HG03571 (cell line): ENCODE data around the gene HLA-DQB2.
"Not testable (repeated sequence)": the region's sequence is repeated elsewhere in the genome, so short reads cannot be mapped to it uniquely, and the experiment has no call there.

Source experiments
- ATAC-seq: cut with Tn5 transposase; IDR thresholded peaks from one replicate; pipeline ENCODE4 v1.9.1; 2021; ENCODE audit not compliant: unreplicated experiment

The HLA-DQB2 gene

GRCh38 chr6:32752580-32752979 is 10.8 kb downstream of the HLA-DQB2 start:
- ATAC-seq: no peak

- not testable (repeated sequence) for ATAC-seq
Measured at GRCh38 chr6:32745649-32746048, 17.7 kb downstream of the HLA-DQB2 start.

- ATAC-seq: no peak
Measured at GRCh38 chr6:32744776-32745175, 18.6 kb downstream of the HLA-DQB2 start.

GRCh38 chr6:32742374-32742773 is 21.0 kb downstream of the HLA-DQB2 start:
- ATAC-seq: no peak

GRCh38 chr6:32741031-32741960 is 22.0 kb downstream of the HLA-DQB2 start, which contains the start of gene HLA-DQA2:
HLA-DQA2 (plus strand) TSS chr6:32741391; CDS start chr6:32741444, 53 bp downstream.
- no peak for ATAC-seq

- ATAC-seq: no peak
Measured at GRCh38 chr6:32738126-32738525, 25.2 kb downstream of the HLA-DQB2 start.

- no peak for ATAC-seq
Measured at GRCh38 chr6:32718879-32719278, 44.5 kb downstream of the HLA-DQB2 start.

GRCh38 chr6:32716396-32716795 is 46.9 kb downstream of the HLA-DQB2 start:
- ATAC-seq: no peak

GRCh38 chr6:32713241-32713640 is 50.1 kb downstream of the HLA-DQB2 start:
- no peak for ATAC-seq

GRCh38 chr6:32709625-32710024 is 53.7 kb downstream of the HLA-DQB2 start:
- no peak for ATAC-seq
